SK-N-SH treated with all-trans-retinoic acid at 6 μM for 48 hours (cell line): ENCODE results near the gene OR4D1.

Source experiments
- ATAC-seq: fragments of 200-7000 bp; cut with Tn5 transposase; 3 replicates; pipeline ENCODE4 v1.9.1; 2020; ENCODE audit warnings: mild to moderate bottlenecking, moderate library complexity
- ARNTL ChIP-seq: fragments of 450-650 bp; formaldehyde crosslinking; IDR thresholded peaks from 2 replicates; pipeline ENCODE4 v1.5.0; 2020; ENCODE audit warnings: low read depth, mild to moderate bottlenecking, moderate library complexity, borderline replicate concordance
- BACH2 ChIP-seq: fragments of 250-450 bp; sonication (Bioruptor Pico); IDR thresholded peaks from 2 replicates; pipeline ENCODE4 v1.9.0; 2021; ENCODE audit warnings: mild to moderate bottlenecking, borderline replicate concordance
- CSDC2 ChIP-seq: fragments of 250-450 bp; sonication (Bioruptor Pico); IDR thresholded peaks from 2 replicates; pipeline ENCODE4 v1.5.0; 2020; ENCODE audit warnings: mild to moderate bottlenecking, moderate library complexity
- ESRRG ChIP-seq: fragments of 250-450 bp; sonication (Bioruptor Pico); IDR thresholded peaks from 2 replicates; pipeline ENCODE4 v1.6.1; 2021; ENCODE audit warnings: mild to moderate bottlenecking
- GLIS3 ChIP-seq: fragments of 250-450 bp; sonication (Bioruptor Pico); IDR thresholded peaks from 2 replicates; pipeline ENCODE4 v1.5.0; 2020; ENCODE audit warnings: mild to moderate bottlenecking, moderate library complexity
- ISL1 ChIP-seq: fragments of 250-450 bp; sonication (Bioruptor Pico); IDR thresholded peaks from 2 replicates; pipeline ENCODE4 v2.1.2; 2022; ENCODE audit warnings: mild to moderate bottlenecking, moderate library complexity
- OSR1 ChIP-seq: fragments of 250-450 bp; sonication (Bioruptor Pico); IDR thresholded peaks from 2 replicates; pipeline ENCODE4 v1.8.0; 2022; ENCODE audit warnings: moderate library complexity, mild to moderate bottlenecking, inconsistent platforms
- PPARA ChIP-seq: fragments of 250-450 bp; sonication (Bioruptor Pico); IDR thresholded peaks from 2 replicates; pipeline ENCODE4 v1.5.0; 2020; ENCODE audit warnings: mild to moderate bottlenecking, borderline replicate concordance
- RARB ChIP-seq: fragments of 250-450 bp; sonication (Bioruptor Pico); IDR thresholded peaks from 2 replicates; pipeline ENCODE4 v1.8.0; 2021; ENCODE audit warnings: mild to moderate bottlenecking, moderate library complexity
- SNAI2 ChIP-seq: fragments of 250-450 bp; sonication (Bioruptor Pico); IDR thresholded peaks from 2 replicates; pipeline ENCODE4 v1.5.0; 2020; ENCODE audit warnings: mild to moderate bottlenecking, moderate library complexity
- TCF4 ChIP-seq: fragments of 250-450 bp; sonication (Bioruptor Pico); IDR thresholded peaks from 2 replicates; pipeline ENCODE4 v1.8.0; 2021; ENCODE audit warnings: mild to moderate bottlenecking, moderate library complexity, borderline replicate concordance
- TOX ChIP-seq: fragments of 250-450 bp; sonication (Bioruptor Pico); IDR thresholded peaks from 2 replicates; pipeline ENCODE4 v1.8.0; 2021; ENCODE audit warnings: mild to moderate bottlenecking, moderate library complexity, borderline replicate concordance
- ZC3H10 ChIP-seq: fragments of 250-450 bp; sonication (Bioruptor Pico); IDR thresholded peaks from 2 replicates; pipeline ENCODE4 v1.5.1; 2021; ENCODE audit warnings: mild to moderate bottlenecking, moderate library complexity
- ZFP3 ChIP-seq: fragments of 250-450 bp; sonication (Bioruptor Pico); IDR thresholded peaks from 2 replicates; pipeline ENCODE4 v1.5.0; 2020; ENCODE audit warnings: mild to moderate bottlenecking, moderate library complexity
- ZFP30 ChIP-seq: fragments of 450-650 bp; formaldehyde crosslinking; IDR thresholded peaks from 2 replicates; pipeline ENCODE4 v1.5.0; 2022; ENCODE audit warnings: mild to moderate bottlenecking, moderate library complexity
- ZNF565 ChIP-seq: fragments of 450-650 bp; formaldehyde crosslinking; conservative IDR thresholded peaks from 2 replicates; pipeline ENCODE4 v1.5.0; 2020; ENCODE audit warnings: low read depth, mild to moderate bottlenecking, moderate library complexity
- ZNF70 ChIP-seq: fragments of 450-650 bp; formaldehyde crosslinking; IDR thresholded peaks from 2 replicates; pipeline ENCODE4 v1.5.0; 2020; ENCODE audit warnings: mild to moderate bottlenecking, moderate library complexity
- ZNF8 ChIP-seq: fragments of 450-650 bp; formaldehyde crosslinking; IDR thresholded peaks from 2 replicates; pipeline ENCODE4 v1.5.0; 2020; ENCODE audit warnings: mild to moderate bottlenecking, moderate library complexity
- TF ChIP-seq, protein P1 (sequence below): fragments of 250-450 bp; sonication (Bioruptor Pico); IDR thresholded peaks from 2 replicates; pipeline ENCODE4 v1.5.1; 2020; ENCODE audit warnings: low read depth, mild to moderate bottlenecking, moderate library complexity
- TF ChIP-seq, protein P2 (sequence below): fragments of 250-450 bp; sonication (Bioruptor Pico); IDR thresholded peaks from 2 replicates; pipeline ENCODE4 v1.8.0; 2021; ENCODE audit warnings: low read depth, mild to moderate bottlenecking, moderate library complexity, borderline replicate concordance
- TF ChIP-seq, protein P3 (sequence below): fragments of 250-450 bp; sonication (Bioruptor Pico); IDR thresholded peaks from 2 replicates; pipeline ENCODE4 v1.5.1; 2021; ENCODE audit warnings: mild to moderate bottlenecking, moderate library complexity

OR4D1 gene

DNA sequence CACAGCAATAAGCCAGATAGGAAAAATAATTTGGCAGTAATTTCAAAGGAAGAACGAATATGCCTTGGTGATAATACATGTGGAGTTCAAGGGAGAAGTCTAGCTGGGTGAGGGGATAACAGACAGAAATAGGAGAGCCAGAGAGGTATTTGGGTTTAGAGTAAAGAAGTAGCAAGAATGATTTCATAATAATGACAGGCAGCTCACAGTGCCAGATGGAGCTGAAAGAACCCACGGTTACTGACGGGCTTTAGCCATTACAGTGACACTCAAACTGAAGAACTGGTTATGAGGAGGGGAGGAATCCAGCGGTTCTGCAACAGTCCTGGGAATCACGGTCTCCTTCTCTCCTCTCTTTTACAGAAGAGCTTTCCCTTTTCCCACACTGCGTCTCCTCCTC, 2.2 kb downstream of the OR4D1 start:
- TF ChIP-seq ZFP30 (CRISPR knock-in tag) (no peak), TCF4 (no peak), SNAI2 (CRISPR knock-in tag) (no peak), ZNF8 (no peak), OSR1 (CRISPR knock-in tag) (no peak), ESRRG (CRISPR knock-in tag) (no peak), GLIS3 (CRISPR knock-in tag) (no peak), ZC3H10 (CRISPR knock-in tag) (no peak), ZNF70 (no peak), PPARA (CRISPR knock-in tag) (no peak), ZNF565 (CRISPR knock-in tag) (no peak), BACH2 (CRISPR knock-in tag) (no peak), ZFP3 (CRISPR knock-in tag) (no peak)
- TF ChIP-seq, protein P1, sequence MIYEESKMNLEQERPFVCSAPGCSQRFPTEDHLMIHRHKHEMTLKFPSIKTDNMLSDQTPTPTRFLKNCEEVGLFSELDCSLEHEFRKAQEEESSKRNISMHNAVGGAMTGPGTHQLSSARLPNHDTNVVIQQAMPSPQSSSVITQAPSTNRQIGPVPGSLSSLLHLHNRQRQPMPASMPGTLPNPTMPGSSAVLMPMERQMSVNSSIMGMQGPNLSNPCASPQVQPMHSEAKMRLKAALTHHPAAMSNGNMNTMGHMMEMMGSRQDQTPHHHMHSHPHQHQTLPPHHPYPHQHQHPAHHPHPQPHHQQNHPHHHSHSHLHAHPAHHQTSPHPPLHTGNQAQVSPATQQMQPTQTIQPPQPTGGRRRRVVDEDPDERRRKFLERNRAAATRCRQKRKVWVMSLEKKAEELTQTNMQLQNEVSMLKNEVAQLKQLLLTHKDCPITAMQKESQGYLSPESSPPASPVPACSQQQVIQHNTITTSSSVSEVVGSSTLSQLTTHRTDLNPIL = no peak
- TF ChIP-seq, protein P2, sequence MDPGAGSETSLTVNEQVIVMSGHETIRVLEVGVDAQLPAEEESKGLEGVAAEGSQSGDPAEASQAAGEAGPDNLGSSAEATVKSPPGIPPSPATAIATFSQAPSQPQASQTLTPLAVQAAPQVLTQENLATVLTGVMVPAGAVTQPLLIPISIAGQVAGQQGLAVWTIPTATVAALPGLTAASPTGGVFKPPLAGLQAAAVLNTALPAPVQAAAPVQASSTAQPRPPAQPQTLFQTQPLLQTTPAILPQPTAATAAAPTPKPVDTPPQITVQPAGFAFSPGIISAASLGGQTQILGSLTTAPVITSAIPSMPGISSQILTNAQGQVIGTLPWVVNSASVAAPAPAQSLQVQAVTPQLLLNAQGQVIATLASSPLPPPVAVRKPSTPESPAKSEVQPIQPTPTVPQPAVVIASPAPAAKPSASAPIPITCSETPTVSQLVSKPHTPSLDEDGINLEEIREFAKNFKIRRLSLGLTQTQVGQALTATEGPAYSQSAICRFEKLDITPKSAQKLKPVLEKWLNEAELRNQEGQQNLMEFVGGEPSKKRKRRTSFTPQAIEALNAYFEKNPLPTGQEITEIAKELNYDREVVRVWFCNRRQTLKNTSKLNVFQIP = no peak
- TF ChIP-seq, protein P3, sequence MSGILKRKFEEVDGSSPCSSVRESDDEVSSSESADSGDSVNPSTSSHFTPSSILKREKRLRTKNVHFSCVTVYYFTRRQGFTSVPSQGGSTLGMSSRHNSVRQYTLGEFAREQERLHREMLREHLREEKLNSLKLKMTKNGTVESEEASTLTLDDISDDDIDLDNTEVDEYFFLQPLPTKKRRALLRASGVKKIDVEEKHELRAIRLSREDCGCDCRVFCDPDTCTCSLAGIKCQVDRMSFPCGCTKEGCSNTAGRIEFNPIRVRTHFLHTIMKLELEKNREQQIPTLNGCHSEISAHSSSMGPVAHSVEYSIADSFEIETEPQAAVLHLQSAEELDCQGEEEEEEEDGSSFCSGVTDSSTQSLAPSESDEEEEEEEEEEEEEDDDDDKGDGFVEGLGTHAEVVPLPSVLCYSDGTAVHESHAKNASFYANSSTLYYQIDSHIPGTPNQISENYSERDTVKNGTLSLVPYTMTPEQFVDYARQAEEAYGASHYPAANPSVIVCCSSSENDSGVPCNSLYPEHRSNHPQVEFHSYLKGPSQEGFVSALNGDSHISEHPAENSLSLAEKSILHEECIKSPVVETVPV (CRISPR knock-in tag) = no peak
- ATAC-seq = no peak

DNA sequence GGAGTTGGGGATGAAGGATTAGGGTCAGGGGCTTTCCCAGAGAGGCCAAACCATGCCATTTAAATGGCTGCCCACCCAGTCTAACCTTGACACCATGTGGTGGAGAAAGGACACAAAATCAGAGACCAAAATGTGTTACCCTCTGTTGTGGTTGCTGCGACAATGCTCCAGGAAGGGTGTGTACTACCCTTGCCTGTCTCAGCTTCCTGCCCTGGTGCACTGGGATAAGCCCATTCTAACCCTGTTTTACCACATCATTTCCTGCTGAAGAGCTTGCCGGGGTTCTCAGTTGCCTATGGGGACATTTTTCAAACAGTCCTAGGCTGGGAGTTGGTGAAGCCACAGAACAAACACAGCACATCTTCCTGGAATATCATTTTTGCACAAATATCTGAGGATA, 4.9 kb downstream of the OR4D1 start:
- ATAC-seq = no peak
- TF ChIP-seq ZC3H10 (CRISPR knock-in tag) (no peak), BACH2 (CRISPR knock-in tag) (no peak), TCF4 (no peak), ZNF565 (CRISPR knock-in tag) (no peak), CSDC2 (CRISPR knock-in tag) (no peak), ZNF8 (no peak), TOX (no peak), RARB (CRISPR knock-in tag) (no peak), ARNTL (CRISPR knock-in tag) (no peak), ISL1 (CRISPR knock-in tag) (no peak), GLIS3 (CRISPR knock-in tag) (no peak)
- TF ChIP-seq, protein P2 = no peak

DNA sequence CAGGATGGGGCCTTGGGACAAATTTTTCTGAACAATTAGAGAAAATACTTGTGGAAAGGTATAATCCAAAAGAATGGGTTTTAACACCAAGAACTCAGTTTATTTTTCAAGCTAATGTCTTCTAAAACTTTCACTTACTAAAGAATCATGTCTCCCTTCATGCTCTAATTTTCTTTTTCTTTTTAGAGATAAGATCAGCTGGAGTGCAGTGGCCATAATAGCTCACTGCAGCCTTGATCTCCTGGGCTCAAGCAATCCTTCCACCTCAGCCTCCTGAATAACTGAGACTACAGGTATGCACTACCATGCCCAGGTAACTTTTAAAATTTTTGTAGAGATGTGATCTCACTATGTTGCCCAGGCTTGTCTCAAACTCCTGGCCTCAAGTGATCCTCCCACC, 5.5 kb downstream of the OR4D1 start:
- TF ChIP-seq RARB (CRISPR knock-in tag) (no peak), GLIS3 (CRISPR knock-in tag) (no peak), TCF4 (no peak), ISL1 (CRISPR knock-in tag) (no peak), ESRRG (CRISPR knock-in tag) (no peak), ZFP30 (CRISPR knock-in tag) (no peak)
- TF ChIP-seq, protein P3 (CRISPR knock-in tag) = no peak
- ATAC-seq = no peak
